CD4-positive, alpha-beta T cell treated with Interleukin-4 for 1 hour (primary cell): Measurements from ENCODE around the gene DCPS.

Source experiments
- DNase-seq, 2 donors: peaks; one replicate each; pipeline ENCODE4 v3.0.0-alpha.2; 2020 to 2022

Gene DCPS

DNA sequence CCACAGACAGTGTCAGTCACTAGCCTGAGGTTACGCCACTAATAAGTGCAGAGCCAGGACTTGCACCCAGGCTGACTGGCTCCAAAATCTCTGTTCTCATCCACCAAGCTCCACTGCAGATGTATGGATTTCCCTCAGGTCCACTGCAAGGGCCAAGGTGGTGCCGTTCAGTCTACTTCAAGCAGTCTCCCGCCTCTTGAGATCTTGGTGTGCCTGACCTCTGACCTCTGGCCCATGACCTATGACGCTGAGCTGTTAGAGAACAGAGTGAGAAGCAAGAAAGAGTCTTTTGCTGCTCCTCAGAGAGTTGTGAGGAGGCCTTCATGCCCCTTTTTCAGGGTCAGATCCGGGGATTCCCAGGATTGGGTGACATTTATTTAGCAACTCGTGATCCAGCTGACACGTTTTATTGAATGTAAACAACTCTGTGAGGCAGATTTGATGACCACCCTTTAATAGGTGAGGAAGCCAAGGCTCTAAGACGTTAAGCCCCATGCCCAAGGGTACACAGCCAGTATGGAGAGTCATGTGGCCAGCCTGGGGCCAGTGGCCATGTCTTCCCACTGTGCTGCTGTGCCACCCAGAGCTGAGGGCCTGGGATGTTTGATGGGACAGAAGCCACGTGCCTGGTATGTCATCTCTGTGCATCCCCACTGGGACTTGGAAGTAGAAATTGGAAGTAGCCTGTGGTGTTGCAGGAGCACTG is 25.2 kb downstream of the DCPS start:
- no peak for DNase-seq

GRCh38 chr11:126329644-126330211 is 25.9 kb downstream of the DCPS start:
- peak; percentile 27 to 34 for DNase-seq

GRCh38 chr11:126331286-126331685 is 27.4 kb downstream of the DCPS start:
- DNase-seq, result no peak

GRCh38 chr11:126332221-126332711 is 28.4 kb downstream of the DCPS start:
- DNase-seq, result peak; percentile 32 to 36

DNA sequence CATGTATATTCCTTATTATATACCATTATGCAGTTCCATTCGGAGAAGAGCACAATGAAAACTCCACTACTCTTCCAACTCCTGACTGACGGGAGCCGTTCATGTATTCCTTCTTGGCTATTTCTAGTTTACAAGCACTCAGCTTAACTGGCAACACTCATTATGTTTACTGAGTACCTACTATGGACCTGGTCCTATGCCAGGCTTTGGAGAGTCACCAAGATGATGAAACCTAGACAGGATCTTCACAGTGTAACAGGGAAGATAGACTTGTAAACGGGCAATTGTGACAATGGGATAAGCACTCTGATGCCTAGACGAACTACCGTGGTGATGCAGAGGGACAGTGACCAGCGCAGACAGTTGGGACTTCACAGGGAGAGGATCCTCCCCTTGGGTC is 29.3 kb downstream of the DCPS start:
- no peak for DNase-seq

DNA sequence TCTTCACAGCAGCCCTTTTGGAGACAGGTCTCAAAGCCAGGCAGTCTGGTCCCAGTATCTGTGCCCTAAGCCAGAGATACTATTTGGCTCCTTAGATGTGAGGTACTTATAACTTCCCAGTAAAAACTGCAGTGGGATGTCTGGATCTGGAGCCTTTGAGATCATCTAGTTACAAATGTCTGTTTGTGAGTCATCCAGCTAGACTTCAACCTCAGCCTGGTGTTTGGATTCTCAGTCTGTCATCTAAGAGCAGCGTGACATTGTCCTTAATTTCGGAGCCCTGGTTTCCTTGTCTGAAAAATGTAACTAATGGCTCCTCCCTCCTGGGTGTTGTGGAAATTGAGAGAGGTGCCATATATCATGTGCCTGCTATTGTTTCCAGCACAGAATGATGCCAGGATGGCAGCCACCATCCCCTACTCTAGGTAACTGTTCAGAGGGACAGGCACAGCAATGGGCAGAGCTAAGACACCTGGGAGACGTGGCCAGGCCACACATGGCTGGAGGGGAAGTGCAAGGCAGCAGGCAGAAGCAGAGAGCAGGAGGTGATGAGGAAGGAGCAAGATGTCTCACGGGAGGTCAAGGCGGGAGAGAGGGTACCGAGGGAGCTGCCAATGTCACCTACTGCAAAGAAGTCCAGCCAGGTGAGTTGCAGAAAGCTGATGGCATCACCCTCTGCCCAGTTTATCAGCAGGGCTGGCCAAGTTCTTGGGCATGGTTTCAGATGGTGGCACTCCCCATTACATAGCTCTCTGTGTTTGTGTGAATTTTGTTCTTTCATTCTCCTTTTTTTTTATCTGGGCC is 31.0 kb downstream of the DCPS start:
- no peak for DNase-seq

DNA sequence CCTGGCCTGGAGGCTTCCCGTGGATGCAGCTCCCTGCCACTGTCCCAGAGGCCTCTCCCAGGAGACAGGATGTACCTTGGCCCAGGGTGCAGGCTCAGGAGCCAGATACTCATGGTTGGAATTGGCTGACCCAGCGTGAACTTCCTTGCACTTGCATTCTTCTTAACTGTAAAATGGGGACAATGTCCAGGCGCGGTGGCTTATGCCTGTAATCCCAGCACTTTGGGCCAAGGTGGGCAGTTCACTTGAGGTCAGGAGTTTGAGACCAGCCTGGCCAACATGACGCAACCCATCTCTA is 31.6 kb downstream of the DCPS start:
- no peak for DNase-seq

GRCh38 chr11:126336138-126336541 is 32.3 kb downstream of the DCPS start:
- DNase-seq, result no peak

- DNase-seq, result no peak
Observed at GRCh38 chr11:126336671-126337101, 32.8 kb downstream of the DCPS start.

- DNase-seq, result no peak
Observed at GRCh38 chr11:126337126-126337473, 33.2 kb downstream of the DCPS start.

DNA sequence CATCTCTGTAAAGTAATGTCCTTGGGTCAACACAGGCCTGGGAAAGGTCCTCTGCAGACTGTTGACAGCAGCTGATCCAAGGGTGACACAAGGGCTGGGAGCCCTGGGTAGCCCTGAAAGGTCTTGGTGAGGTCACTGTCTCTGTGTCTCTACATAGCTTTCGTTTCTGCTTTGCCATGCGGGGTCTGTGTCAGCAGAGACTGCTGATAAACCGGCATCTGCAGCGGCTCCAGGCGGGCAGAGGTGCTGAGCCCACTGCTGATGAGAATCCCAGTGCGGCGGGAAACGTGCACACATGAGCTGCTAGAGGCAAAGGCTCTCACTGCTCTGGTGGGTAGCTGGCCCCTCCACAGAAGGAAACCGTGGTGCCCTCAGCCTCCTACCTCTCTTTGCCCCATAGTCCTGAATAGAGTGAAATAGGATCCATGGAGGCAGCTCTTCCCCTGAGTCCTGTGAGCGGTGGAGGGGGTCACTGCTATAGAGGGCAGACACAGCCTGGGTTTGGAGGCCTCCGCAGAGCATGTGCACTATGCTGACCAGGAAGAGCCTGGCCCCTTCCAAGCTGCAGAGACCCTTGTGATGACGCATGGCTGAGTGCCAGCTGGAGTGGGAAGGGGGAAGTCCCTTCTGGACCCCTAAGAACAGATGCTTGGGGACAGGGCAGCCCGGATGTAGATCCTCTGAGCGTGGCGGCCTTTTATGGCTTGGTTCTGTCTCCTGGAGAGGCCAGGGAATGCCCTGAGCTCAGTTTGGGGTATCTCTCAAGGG is 33.8 kb downstream of the DCPS start:
- no peak for DNase-seq

GRCh38 chr11:126338346-126339055 is 34.6 kb downstream of the DCPS start:
- no peak for DNase-seq

GRCh38 chr11:126339073-126339862 is 35.4 kb downstream of the DCPS start:
- DNase-seq, result no peak

- no peak for DNase-seq
Observed at GRCh38 chr11:126339863-126340434, 36.1 kb downstream of the DCPS start.

DNA sequence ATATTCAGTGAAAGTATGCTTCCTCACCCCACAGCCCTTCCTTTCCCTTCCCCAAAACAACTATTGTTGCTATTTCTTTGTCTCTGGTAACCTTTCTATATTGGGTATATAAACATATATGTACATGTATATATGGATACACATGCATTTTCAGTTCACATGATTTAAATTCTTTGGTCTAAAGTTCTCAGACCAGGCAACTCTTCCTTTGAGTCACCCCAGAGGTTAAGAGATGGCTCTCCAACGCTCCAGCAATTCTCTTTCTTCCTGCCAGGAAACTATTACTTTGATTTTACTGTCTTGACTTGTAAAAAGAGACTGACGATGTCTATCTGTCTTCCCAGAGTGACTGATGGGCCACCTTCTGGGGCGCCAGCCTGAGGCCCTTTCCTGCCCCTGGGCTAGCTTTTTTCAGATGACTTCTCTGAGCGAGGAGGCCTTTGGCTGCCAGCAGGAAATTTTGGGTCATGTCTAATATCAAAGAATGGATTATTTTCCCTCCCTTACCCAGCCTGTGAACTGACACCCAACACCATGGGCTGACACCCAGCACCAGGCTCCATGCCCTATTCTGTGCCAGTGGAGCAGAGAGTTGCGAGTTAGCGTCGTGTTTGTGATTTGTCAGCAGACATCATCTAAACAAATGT is 37.2 kb downstream of the DCPS start:
- DNase-seq, result no peak

DNA sequence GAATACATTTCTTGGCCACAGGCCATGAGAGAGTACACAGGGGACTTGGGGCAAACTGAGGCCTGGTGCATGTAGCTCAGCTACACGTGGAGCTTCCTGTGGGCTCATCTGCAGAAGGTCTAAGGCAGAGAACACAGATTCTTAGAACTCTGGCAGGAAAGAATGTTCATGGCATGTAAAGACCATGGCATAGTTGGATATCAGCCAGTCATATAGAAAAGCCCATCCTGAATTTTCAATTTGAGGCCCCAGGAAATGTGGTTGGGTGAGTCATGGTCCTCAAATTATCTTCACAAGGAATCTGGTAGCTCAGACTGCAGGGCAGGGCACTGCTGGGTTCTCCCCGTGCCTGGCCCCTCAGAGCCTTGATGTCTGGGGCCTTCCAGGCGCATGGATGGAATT is 37.9 kb downstream of the DCPS start:
- no peak for DNase-seq

DNA sequence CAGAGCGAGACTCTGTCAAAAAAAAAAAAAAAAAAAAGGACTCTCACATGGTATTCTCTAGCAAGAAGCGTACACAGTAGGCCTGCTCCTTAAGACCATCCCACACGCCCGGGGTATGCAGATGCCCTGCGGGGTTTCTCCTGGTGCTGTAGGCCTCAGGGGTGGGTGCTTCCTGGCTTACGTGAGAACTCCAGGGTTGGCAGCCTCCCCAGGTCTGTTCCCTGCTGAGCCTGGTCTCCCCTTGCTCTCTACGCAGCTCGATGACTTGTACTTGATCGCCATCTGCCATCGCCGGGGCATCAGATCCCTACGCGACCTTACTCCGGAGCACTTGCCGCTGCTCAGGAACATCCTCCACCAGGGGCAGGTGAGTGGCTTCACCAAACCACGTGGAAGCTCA is 39.2 kb downstream of the DCPS start:
- no peak for DNase-seq

GRCh38 chr11:126344141-126345080 is 40.6 kb downstream of the DCPS start:
- DNase-seq, result no peak

DNA sequence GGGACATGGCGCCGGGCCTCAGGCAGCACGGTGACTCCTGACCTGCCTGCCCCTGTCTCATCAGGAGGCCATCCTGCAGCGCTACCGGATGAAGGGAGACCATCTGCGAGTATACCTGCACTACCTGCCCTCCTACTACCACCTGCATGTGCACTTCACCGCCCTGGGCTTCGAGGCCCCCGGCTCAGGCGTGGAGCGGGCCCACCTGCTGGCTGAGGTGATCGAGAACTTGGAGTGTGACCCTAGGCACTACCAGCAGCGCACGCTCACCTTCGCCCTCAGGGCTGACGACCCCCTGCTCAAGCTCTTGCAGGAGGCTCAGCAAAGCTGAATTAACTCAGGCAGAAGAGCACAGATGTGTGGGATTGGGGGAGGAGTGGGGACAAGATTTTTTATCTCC is 41.4 kb downstream of the DCPS start:
- DNase-seq, result no peak
